Caco-2 (cell line): Measurements from ENCODE around the gene OR7C2. TPM values are rescaled to one million over a fixed set of nuclear protein-coding genes. Genes with fewer than 3 reads are reported as not detected.

ENCODE experiments used
- Bru-seq: library from RNA; stranded (reverse); fragments of 400-500 nt; gene quantifications from one replicate; lab custom pipeline; 2021; lab: Mats Ljungman, UMichigan
- BruChase-seq, 2 experiments: library from RNA; stranded (reverse); fragments of 400-500 nt; gene quantifications; one replicate each; lab custom pipeline; 2021; lab: Mats Ljungman, UMichigan
- BruUV-seq: library from RNA; stranded (reverse); fragments of 400-500 nt; replicated peaks from 2 replicates; lab custom pipeline; 2021; lab: Mats Ljungman, UMichigan
- CTCF ChIA-PET: fragments of 300-600 bp; sonication (Branson Sonifier 250); formaldehyde crosslinking; loops from one replicate; lab custom pipeline; 2022; ENCODE audit warnings: antibody characterized with exemption; lab: Charles Lee
- POLR2A ChIA-PET: fragments of 300-600 bp; sonication (Branson Sonifier 250); formaldehyde crosslinking; loops from one replicate; lab custom pipeline; 2022; ENCODE audit warnings: antibody characterized with exemption; lab: Charles Lee
- DNase-seq, 2 experiments: peaks; one replicate each; pipeline versions ENCODE4 v3.0.0 to v3.0.0-alpha.2; 2020 to 2022
- H3K27me3 ChIP-seq: replicated peaks from 2 replicates; pipeline ENCODE4 v1.6.0; 2011; ENCODE audit warnings: low read length; ENCODE audit not compliant: control insufficient read depth, insufficient read depth
- H3K36me3 ChIP-seq: 2 replicates; pipeline ENCODE4 v1.5.1; 2011; ENCODE audit warnings: low read length; ENCODE audit not compliant: control insufficient read depth, insufficient read depth
- H3K4me1 ChIP-seq: fragments of 250-450 bp; sonication (Bioruptor Pico); 2 replicates; pipeline ENCODE4 v1.5.1; 2020; ENCODE audit warnings: mild to moderate bottlenecking
- H3K4me3 ChIP-seq: 2 replicates; pipeline ENCODE4 v1.5.1; 2011; ENCODE audit warnings: low read depth, mild to moderate bottlenecking, control low read depth, low read length
- H3K9me3 ChIP-seq: fragments of 250-450 bp; sonication (Bioruptor Pico); 2 replicates; pipeline ENCODE4 v1.5.1; 2020; ENCODE audit warnings: mild to moderate bottlenecking, moderate library complexity
- H3K27ac Mint-ChIP-seq: one replicate; pipeline ENCODE4 v1.8.0; 2022; ENCODE audit warnings: mixed read lengths; ENCODE audit not compliant: unreplicated experiment
- H3K27me3 Mint-ChIP-seq: one replicate; pipeline ENCODE4 v1.8.0; 2022; ENCODE audit warnings: mixed read lengths; ENCODE audit not compliant: insufficient read depth, unreplicated experiment
- H3K36me3 Mint-ChIP-seq: one replicate; pipeline ENCODE4 v1.8.0; 2022; ENCODE audit warnings: mild to moderate bottlenecking, mixed read lengths; ENCODE audit not compliant: insufficient read depth, unreplicated experiment
- H3K4me1 Mint-ChIP-seq: one replicate; pipeline ENCODE4 v1.8.0; 2022; ENCODE audit warnings: low read depth, mixed read lengths; ENCODE audit not compliant: unreplicated experiment
- H3K4me3 Mint-ChIP-seq: one replicate; pipeline ENCODE4 v1.8.0; 2022; ENCODE audit warnings: mild to moderate bottlenecking, moderate library complexity, mixed read lengths; ENCODE audit not compliant: unreplicated experiment
- H3K9me3 Mint-ChIP-seq: one replicate; pipeline ENCODE4 v1.8.0; 2022; ENCODE audit warnings: mixed read lengths; ENCODE audit not compliant: unreplicated experiment
- intact Hi-C: fragments of 100-400 bp; cut with micrococcal nuclease; formaldehyde crosslinking; loops from one replicate; pipeline ENCODE4 v1.10.0; 2022; ENCODE audit not compliant: unreplicated experiment
- long read RNA-seq: library from polyadenylated mRNA; stranded (forward); transcript quantifications from one replicate; pipeline ENCODE4 v2.0.0, GENCODE V29; 2022
- total RNA-seq: library from RNA; stranded (reverse); gene quantifications from 2 replicates; pipeline ENCODE4 v1.2.3, GENCODE V29; 2022
- TF ChIP-seq, protein P1 (sequence below), 2 experiments: fragments of 200-600 bp in 1 of 2; IDR thresholded peaks; 1 replicate in 1 of 2; 2 replicates in 1 of 2; pipeline versions ENCODE4 v1.5.1 to v1.8.0; 2011 to 2022; ENCODE audit warnings: antibody characterized with exemption in 1 of 2, control low read depth in 1 of 2, inconsistent platforms in 1 of 2, low read depth in 1 of 2, low read length in 1 of 2, mild to moderate bottlenecking in 1 of 2, moderate library complexity in 1 of 2; ENCODE audit not compliant: insufficient read depth in 1 of 2, severe bottlenecking in 1 of 2, unreplicated experiment in 1 of 2

OR7C2 gene
- total RNA-seq (not detected in 2 replicates), Bru-seq, nascent RNA (not detected), BruChase-seq, experiment 1, labeled RNA remaining after a 2-hour chase (not detected), BruChase-seq, experiment 2, labeled RNA remaining after a 6-hour chase (not detected)
- long read RNA-seq, result 0 reads

DNA sequence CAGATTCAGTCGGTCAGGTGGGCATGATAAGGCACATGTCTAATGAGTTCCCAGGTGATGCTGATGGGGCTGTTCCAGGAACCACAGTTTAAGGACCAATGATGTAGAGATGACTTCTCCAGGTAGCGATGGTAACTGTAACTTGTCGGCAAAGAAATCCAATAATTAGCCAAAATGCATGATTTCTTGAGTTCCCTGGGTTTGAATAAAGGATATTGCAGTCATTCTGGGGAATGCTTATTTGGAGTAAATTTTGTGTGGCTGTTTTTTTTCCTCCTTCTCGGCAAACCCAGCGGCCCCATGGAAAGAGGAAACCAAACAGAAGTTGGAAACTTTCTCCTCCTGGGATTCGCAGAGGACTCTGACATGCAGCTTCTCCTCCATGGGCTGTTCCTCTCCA, at the start of gene OR7C2:
Gene OR7C2 (plus strand): TSS at position 301 of the 400 bp plus-strand sequence. CDS start 0 bp downstream, at position 301.
- Mint-ChIP-seq H3K27ac (no peak within 1 kb of the TSS), H3K4me1 (no peaks in the 10 kb centered on the region), H3K27me3 (peaks cover 12% of the 10 kb centered on the region), H3K4me3 (no peak within 1 kb of the TSS), H3K36me3 (peaks cover 6% of the 10 kb centered on the region), H3K9me3 (peaks cover 14% of the 10 kb centered on the region)
- Histone ChIP-seq H3K4me1 (no peaks in the 10 kb centered on the region), H3K36me3 (no peaks in the 10 kb centered on the region), H3K9me3 (no peaks in the 10 kb centered on the region), H3K4me3 (no peak within 1 kb of the TSS), H3K27me3 (no peaks in the 10 kb centered on the region)
- TF ChIP-seq, protein P1, sequence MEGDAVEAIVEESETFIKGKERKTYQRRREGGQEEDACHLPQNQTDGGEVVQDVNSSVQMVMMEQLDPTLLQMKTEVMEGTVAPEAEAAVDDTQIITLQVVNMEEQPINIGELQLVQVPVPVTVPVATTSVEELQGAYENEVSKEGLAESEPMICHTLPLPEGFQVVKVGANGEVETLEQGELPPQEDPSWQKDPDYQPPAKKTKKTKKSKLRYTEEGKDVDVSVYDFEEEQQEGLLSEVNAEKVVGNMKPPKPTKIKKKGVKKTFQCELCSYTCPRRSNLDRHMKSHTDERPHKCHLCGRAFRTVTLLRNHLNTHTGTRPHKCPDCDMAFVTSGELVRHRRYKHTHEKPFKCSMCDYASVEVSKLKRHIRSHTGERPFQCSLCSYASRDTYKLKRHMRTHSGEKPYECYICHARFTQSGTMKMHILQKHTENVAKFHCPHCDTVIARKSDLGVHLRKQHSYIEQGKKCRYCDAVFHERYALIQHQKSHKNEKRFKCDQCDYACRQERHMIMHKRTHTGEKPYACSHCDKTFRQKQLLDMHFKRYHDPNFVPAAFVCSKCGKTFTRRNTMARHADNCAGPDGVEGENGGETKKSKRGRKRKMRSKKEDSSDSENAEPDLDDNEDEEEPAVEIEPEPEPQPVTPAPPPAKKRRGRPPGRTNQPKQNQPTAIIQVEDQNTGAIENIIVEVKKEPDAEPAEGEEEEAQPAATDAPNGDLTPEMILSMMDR (IDR thresholded peaks at IDR 0.05; ENCODE audit: insufficient read depth in 1 of 2, low read depth in 1 of 2, low read length in 1 of 2, severe bottlenecking in 1 of 2, unreplicated experiment in 1 of 2), result no peak
- POLR2A ChIA-PET, result no interaction called here
- no TSS peak for BruUV-seq
- CTCF ChIA-PET, result no interaction called here
- no peak for DNase-seq
- intact Hi-C loops, result no loop called here

DNA sequence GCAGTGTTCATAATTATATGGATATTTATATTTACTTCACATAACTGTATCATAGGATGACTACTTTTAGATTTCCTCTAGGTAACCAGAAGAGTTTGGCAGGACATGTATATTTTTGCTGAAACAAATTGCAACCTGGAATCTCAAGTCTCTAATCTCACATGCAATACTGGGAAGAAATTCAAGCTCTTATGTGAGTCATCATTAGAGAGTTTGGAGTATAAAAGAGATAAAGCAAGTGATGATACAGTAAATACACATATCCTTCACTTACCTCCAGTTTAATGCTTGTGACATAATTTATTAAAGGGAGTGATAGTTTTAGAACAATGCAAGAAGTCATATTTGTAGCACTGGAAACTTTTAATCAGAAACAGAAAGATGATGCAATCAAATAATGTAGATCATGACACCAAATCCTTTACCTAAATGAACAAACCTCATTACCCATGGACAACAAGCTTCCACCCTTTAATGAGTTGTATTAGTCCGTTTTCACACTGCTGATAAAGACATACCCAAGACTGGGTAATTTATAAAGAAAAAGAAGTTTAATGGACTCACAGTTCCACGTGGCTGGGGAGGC, 39.5 kb upstream of the OR7C2 start:
- Mint-ChIP-seq H3K9me3 (no peaks in the 10 kb centered on the region), H3K27me3 (peaks cover 12% of the 10 kb centered on the region), H3K27ac (no peak overlapping the region), H3K4me3 (no peak overlapping the region), H3K36me3 (no peaks in the 10 kb centered on the region), H3K4me1 (no peaks in the 10 kb centered on the region)
- no peaks in the 10 kb centered on the region for H3K4me1 ChIP-seq
- BruUV-seq, result no TSS peak
- TF ChIP-seq, protein P1 (IDR thresholded peaks at IDR 0.05; ENCODE audit: insufficient read depth in 1 of 2, low read depth in 1 of 2, low read length in 1 of 2, severe bottlenecking in 1 of 2, unreplicated experiment in 1 of 2), result no peak
- H3K4me3 ChIP-seq, result no peak overlapping the region
- no peaks in the 10 kb centered on the region for H3K27me3 ChIP-seq
- no peak for DNase-seq
- intact Hi-C loops, result no loop called here
- ChIA-PET CTCF (no interaction called here), POLR2A (no interaction called here)
- no peaks in the 10 kb centered on the region for H3K36me3 ChIP-seq
- H3K9me3 ChIP-seq, result no peaks in the 10 kb centered on the region

- no peak for DNase-seq
- H3K4me1 Mint-ChIP-seq, result no peaks in the 10 kb centered on the region
- H3K4me3 ChIP-seq, result no peak overlapping the region
- H3K27me3 ChIP-seq, result no peaks in the 10 kb centered on the region
- POLR2A ChIA-PET, result no interaction called here
- intact Hi-C loops, result no loop called here
- TF ChIP-seq, protein P1 (IDR thresholded peaks at IDR 0.05; ENCODE audit: insufficient read depth in 1 of 2, low read depth in 1 of 2, low read length in 1 of 2, severe bottlenecking in 1 of 2, unreplicated experiment in 1 of 2), result no peak
- H3K27me3 Mint-ChIP-seq, result peaks cover 15% of the 10 kb centered on the region
- no TSS peak for BruUV-seq
- CTCF ChIA-PET, result no interaction called here
- no peaks in the 10 kb centered on the region for H3K9me3 Mint-ChIP-seq
- no peaks in the 10 kb centered on the region for H3K4me1 ChIP-seq
- H3K27ac Mint-ChIP-seq, result no peak overlapping the region
- H3K9me3 ChIP-seq, result no peaks in the 10 kb centered on the region
- H3K4me3 Mint-ChIP-seq, result no peak overlapping the region
- no peaks in the 10 kb centered on the region for H3K36me3 Mint-ChIP-seq
- no peaks in the 10 kb centered on the region for H3K36me3 ChIP-seq
Measured at GRCh38 chr19:14906711-14907110, 34.6 kb upstream of the OR7C2 start.
